Stimulated activated CD4-positive, alpha-beta T cell treated with anti-CD3 and anti-CD28 coated beads, TNF-alpha, amount 100 ng/mL, for 48 hours (primary cell): Measurements from ENCODE around the gene TTC33.
"Not testable (repeated sequence)": the region's sequence is repeated elsewhere in the genome, so short reads cannot be mapped to it uniquely, and the experiment has no call there.

ENCODE experiments used
- DNase-seq, 3 donors: peaks; one replicate each; pipeline ENCODE4 v3.0.0-alpha.2; 2020; ENCODE audit warnings: low read depth in 3 of 3

Gene TTC33

DNA sequence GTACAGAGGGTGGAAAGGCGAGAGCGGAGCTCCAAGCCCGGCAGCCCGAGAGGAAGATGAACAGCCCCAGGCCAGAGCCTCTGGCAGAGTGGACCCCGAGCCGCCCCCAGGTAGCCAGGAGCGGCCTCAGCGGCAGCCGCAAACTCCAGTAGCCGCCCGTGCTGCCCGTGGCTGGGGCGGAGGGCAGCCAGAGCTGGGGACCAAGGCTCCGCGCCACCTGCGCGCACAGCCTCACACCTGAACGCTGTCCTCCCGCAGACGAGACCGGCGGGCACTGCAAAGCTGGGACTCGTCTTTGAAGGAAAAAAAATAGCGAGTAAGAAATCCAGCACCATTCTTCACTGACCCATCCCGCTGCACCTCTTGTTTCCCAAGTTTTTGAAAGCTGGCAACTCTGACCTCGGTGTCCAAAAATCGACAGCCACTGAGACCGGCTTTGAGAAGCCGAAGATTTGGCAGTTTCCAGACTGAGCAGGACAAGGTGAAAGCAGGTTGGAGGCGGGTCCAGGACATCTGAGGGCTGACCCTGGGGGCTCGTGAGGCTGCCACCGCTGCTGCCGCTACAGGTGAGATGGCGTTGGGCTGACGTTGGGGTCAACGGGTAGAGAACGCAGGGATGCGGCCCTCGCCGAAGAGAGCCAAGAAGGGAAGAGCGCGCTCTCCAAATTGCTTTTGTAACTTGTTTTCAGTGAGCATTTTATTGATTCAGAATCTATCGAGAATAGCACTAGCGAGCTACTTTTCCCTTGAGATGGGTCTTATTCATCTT is 75.7 kb downstream of the TTC33 start, which contains the start of gene PTGER4:
Gene PTGER4 (plus strand): TSS at position 3 of the 769 bp plus-strand sequence. CDS start 1,079 bp downstream, outside the sequence.
- no peak for DNase-seq

DNA sequence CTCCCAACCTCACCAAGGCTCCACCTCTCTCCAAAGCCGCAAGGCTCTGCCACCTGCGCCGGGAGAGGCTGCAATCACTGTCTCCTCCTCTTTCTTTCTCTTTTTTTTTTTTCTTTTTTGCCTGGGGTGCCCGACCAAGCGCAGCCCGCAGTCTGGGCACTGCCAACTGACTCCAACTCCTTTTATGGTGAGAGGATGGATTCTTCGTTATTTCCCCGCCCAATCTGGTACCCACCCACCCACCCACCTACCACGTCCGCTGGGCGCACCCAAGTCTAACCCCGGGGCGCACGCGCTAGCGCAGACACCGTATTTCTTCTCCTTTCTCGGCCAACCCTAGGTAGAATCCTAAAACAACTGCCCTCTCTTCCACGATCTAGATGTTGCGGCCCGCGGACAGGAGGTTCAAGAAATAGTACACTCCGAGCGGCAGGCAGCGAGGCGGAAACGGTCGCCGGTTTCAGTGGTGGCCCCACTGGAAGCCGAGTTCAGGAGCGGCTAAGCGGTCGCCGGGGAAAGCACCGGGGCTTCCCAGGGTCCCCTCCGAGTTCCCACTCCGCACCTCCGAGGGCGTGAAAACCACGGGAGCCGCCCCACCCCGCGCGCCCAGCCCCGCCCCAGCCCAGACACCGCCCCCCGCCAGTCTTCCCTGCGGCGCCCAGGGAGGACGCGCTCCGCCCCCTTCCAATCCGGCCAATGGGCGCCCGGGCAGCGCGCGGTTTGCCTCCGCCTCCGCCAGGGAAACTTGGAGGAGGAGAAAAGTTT is 76.4 kb downstream of the TTC33 start:
- peak; percentile 86 to 92 (median 91) for DNase-seq

DNA sequence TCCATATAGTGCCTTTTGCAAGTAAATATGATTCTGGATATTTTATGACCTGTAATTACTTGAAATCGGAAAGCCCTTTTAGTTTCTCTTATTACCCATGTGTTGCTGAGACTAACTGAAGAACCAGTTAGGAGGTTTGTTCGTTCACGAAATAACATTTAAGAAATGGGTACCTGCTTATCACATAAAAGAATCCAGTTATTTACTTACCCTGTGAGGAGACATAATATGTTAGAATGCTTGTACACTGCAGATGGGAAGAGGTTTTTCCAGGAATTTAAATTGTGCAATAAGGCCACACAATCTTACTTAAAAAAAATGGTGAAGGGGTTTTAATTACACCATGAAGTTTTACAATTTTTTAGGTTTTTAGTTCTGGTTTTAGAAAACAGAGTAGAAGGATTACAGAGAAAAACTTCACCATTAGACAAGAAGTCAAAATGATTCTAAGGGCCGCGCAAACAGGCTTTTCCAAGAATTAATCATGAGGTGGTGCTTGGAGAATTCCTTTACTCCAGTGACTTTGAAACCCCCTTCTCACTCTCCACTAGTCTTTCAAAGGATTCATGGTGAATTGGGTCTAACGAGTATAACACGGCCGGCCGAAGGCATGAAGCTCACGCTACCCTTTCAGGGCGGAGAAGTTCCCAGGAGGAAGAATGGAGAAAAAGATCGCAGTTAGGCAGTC is 77.2 kb downstream of the TTC33 start:
- DNase-seq, result no peak

DNA sequence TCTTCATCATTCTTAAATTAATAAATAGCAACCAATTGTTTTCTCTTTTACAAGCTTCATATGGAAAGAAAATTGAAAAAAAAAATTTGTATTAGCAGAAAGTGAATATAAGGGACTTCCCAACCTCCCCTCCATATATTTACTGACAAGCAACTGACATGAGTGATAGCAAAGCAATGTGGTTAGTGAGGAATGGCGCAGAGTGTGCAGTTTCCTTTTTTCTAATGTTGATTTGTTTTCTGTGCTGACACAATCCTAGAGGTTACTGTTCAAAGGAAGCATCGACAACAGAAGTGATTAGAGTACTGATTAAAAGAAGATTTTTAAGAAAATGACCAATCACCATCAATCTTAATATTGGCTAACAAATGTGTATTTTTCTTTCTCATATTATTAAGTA is 77.7 kb downstream of the TTC33 start:
- DNase-seq, result no peak

DNA sequence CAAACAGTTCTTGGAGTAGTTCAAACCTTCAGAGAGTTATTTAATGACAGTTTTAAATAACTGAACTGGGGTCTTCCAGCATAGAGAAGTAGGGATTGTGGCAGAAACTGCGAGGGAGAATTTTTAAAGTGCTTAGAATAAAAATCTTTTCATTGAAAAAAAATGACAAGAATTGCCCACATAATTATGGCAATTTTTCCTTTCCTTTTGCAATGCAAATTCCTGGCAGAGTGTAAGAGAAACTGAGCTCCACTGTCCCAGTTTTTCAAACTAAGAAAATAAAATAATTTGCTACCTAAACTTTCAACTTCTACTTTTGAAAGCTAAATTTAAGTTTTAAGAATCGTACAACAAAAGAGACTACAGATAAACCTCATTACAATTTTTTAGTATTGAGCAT is 78.3 kb downstream of the TTC33 start:
- DNase-seq, result no peak

DNA sequence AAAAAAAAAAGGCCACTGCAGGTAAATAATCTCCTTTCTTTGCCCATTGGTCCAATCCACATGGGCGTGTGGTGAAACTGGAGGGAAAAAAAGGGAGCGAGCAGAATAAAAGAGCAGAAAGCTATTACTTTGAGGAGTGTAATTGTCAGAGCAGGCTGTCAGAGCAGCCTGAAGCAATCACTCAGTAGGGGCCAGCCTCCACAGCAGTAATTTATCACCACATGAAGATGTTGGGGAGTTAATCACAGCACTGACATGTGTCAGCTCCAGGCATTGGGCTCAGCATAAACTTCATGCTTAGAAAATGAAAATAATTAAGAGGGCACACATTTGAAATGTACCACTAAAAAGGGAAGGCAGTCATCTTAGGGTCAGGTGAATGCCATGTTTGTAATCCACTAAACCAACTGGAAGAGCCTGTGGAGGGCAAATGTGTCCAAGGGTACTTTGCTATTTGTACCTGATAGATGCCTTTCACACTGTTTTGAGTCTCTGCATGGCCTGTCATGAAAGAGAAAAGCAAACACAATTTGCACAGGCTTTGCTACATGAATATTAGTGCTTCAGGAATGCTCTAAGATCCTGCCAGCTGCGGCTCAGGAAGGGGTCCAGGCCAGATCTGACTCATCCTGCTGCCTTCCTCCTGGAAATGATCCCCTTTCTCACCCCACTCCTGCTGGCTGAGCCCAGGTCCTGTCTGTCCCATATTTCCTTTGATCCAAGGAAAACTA is 79.0 kb downstream of the TTC33 start:
- no peak for DNase-seq

DNA sequence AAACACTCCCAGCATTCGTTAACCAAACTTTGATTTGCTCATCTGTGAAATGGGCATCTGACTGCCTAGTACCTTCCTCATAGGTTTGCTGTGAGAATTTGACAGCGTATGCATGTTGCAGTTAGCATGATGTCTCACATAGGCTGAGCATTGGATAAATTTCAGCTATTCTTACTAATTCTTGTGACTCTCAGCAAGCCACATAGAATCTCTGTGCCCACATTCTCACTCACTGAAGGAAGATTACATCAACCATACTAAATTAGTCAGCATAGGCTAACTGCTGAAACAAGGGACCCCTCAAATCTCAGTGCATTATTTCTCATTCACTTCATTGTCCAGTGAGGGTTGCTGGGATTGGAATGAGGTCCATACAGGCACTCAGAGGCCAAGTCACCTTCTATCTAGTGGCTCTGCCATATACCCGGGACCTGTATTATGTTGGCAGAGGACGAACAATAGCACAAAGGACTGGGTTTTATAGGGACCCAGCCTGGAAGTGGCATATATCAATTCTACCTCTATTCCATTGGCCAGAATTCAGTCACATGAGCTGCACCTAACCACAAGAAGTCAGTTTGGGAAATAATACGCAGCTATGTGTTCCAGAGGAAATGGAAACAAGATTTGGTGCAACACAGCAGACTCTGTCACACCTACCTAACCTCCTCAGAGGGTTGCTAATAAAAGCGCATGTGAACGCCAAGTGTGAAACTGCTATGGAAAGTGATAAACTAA is 80.2 kb downstream of the TTC33 start:
- no peak for DNase-seq

DNA sequence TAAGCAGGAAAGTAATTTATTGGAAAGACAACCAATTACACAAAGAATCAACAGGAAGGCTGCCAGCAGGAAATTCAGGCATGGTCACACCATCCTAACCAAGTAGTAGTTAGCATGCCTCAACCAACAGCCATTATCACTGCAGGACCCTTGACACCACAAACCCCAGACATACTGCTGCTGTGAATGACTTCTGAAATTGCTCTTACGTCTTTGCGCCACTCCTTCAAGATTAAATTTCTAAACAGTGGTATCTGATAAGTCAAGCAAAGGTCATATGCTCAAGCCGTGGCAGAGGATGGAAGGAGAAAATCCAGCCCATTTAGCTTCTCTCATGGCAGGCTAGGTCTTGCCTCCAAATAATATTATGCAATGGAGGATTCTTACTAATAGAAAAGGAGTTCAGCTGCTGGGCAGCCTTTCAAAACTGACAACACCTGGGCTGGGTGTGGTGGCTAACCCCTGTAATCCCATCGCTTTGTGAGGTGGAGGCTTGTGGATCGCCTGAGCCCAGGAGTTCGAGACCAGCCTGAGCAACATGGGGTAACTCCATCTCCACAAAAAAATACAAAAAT is 81.0 kb downstream of the TTC33 start:
- no peak for DNase-seq

DNA sequence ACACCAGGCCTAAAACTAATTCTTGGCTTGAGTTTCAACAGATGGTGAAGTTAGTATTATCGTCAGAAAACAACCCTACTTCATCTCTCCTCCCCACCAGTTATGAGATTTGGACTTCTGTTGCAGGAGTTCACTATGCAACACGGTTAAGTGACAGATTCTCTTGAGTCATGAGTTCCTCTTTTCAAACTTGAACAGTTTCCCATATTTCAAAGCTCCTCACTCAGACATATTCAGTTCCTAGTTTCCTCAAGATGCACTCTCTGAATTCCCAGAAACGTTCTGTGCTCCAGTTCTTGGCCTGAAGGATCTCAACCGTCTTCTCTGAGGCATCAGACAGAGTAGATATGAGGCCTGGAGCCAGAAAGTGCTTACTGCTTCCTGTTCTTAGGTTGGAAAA is 83.3 kb downstream of the TTC33 start:
- DNase-seq, result no peak

DNA sequence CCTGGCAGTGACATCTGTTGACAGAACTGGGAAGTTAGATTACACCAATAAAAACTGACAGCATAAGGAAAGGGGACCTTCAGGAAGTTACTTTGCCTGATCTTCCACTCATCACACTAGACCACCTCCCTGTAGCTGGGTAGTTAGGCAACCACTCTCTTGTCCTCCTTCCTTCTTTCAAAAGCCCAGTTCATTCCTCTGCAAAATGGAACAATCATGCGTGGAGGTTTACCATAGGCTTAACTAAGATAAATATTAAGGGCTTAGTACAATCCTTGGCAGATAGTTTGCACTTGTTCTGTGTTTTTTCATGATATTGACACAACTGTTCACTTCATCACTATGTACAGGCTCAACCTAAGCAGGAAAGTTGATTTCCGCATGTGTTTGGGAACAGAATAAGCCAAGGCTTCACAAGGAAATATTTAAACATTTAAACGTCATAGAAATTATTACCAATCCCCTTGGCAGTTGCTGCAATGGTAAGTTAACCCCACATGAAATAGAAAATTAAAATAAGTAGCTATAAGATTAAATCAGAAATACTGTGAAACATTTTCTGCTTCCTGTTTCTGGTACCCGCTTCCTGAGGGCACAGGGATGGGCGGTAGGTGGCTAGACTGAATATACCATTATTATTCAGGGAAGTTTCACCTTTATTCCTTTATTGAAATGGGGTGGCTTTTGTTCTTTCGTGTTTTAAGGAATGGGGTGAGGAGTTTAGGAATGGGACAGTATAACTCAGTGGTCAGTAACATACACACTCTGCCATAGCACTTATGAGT is 86.0 kb downstream of the TTC33 start:
- DNase-seq, result no peak

DNA sequence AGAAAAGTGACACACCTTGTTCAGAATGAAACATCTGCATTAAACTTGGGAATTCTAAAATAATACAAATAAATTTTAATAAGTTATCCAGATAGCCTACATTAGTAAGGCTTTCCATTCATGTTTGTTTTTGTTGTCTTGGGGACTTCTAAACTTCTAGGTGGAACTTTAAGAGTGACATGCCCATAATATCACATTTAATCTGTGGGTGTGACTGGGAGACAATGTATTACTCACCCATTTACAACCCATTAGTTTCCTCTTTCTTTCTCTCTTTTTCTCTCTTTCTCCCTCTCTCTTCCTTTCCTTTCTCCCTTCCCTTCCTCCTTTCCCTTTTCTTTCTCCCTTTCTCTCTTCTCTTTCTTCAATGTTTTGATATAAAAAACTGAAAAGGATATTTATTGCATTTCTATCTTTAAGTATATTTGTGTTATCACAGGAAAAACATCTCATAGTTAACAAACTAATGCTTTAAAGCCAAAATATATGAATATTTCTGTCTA is 88.5 kb downstream of the TTC33 start:
- DNase-seq, result no peak

DNA sequence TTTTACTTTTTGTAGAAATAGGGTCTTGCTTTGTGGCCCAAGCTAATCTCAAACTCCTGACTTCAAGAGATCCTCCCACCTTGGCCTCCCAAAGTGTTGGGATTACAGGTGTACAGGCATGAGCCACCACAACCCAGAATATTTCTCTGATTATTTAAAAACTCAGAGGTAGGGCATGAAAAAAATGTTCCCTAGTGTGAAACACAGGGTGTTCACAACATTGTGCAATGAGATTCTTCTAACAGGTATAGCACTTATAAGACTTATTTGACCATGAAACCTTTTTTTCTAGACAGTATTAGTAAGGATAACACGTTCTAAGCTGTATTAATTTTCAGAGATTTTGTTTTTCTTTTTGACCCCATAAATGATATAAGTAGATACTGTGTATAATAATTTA is 89.1 kb downstream of the TTC33 start:
- DNase-seq, result no peak

DNA sequence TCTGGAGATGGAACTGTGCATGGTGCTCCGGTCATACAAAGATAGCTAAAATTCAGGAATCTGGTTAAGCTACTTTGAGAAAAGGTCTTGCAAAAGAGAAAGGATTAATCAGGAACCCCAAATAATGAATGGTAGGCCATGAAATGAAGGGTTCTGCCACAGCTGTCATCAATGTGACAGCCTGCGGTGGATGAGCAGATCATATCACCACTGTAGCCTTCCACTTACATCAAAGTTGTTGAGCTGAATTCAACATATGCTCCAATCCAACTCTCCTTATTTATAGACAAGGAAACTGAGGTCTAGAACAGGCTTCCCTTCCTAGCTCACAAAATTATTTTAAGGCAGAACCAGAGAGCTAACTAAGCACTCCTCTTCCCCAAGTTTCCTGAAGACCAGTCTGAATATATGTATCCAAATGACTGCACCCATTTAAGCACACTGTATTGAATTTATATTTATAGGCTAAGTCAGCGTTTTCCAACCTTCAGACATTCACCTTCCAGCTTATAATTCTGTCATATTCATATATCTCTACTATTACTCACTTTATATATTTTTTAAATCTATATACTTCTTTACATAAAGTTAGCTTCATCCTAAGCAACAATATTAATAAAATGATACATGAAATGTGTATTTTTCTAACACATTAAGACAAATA is 90.0 kb downstream of the TTC33 start:
- DNase-seq, result no peak

DNA sequence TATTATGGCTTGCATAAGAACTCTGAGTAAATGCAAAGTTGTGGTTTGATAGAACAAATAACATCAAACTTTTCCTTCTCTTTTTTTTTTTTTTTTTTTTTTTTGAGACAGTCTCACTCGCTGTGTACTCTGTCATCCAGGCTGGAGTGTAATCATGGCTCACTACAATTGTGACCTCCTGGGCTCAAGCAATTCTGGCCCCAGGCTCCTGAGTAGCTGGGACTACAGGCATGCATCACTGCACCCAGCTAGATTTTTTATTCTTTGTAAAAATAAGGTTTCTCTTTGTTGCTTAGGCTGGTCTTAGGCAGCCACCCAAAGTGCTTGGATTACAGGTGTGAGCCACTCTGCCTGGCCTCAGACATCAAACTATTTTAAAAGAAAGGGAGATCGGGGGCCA is 95.0 kb downstream of the TTC33 start:
- DNase-seq, result no peak

DNA sequence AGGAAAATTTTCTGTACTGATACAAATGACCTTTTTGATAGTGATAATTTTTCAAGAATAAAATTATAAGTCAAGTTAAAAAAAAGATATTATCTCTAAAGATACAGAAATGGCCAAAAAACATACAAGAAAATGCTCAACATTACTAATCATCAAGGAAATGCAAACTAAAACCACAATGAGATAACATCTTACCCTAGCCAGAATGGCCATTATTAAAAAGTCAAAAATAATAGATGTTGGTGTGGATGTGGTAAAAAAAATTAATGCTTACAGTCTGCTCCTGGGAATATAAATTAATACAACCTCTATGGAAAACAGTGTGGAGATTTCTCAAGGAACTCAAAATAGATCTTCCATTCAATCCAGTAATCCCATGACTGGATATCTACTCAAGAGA is 99.0 kb downstream of the TTC33 start:
- no peak for DNase-seq

DNA sequence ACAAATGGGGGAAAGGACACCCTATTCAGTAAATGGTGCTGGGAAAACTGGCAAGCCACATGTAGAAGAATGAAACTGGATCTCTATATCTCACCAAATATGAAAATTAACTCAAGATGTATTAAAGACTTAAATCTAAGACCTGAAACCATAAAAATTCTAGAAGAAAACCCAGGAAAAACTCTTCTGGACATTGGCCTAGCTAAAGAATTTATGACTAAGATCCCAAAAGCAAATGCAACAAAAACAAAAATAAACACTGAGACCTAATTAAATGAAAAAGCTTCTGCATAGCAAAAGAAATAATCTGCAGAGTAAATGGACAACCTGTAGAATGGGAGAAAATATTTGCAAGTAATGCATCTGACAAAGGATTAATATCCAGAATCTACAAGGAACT is 99.7 kb downstream of the TTC33 start:
- not testable (repeated sequence) for DNase-seq

DNA sequence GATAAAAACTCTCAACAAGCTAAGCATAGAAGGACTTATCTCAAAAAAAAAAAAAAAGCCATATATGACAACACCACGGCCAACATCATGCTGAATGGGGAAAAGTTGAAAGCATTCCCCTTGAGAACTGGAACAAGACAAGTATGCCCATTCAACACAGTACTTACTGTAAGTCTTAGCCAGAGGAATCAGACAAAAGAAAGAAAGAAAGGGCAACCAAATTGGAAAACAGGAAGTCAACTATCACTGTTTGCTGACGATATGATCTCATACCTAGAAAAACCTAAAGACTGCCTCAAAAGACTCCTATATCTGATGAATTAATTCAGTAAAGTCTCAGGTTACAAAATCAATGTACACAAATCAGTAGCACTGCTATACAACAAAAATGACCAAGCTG is 100.6 kb downstream of the TTC33 start:
- no peak for DNase-seq

DNA sequence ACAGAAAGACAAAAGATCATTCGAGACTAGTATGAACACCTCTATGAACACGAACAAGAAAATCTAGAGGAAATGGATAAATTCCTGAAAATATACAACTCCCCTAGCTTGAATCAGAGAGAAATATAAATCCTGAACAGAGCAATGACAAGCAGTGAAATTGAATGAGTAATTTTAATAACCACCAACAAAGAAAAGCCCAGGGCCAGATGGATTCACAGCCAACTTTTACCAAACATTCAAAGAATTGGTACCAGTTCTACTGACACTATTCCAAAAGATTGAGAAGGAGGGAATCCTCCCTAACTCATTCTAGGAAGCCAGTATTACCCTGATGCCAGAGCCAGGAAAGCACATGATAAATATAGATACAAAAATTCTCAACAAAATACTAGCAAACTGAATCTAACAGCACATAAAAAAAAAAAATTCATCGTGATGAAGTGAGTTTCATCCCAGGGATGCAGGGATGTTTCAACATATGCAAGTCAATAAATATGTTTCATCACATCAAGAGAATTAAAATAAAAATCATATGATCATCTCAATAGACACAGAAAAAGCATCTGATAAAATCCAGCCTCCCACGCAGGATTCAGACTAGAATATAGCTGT is 101.3 kb downstream of the TTC33 start:
- no peak for DNase-seq
